ENCODE measurements around the gene NTM. TPM values are rescaled to one million over a fixed set of nuclear protein-coding genes. Genes with fewer than 3 reads are reported as not detected.
"Not testable (repeated sequence)": the region's sequence is repeated elsewhere in the genome, so short reads cannot be mapped to it uniquely, and the experiment has no call there.

The NTM gene
- total RNA-seq, 4 donors from 2014 or later: 0.78 to 1.1 (median 0.88) TPM; not detected in 1

- DNase-seq: no peak
- H3K27me3 ChIP-seq: no peaks in the 10 kb centered on the region
- no peaks in the 10 kb centered on the region for H3K9me3 ChIP-seq
- TF ChIP-seq CTCF (IDR thresholded peaks at IDR 0.05) (no peak), POLR2A (IDR thresholded peaks at IDR 0.05) (no peak)
- WGBS, 2 donors: 76 to 83% methylated on average over 11 of the region's 11 CpGs
- H3K36me3 ChIP-seq: no peaks in the 10 kb centered on the region
- H3K4me3 ChIP-seq (replicated peaks in 1 of 3): no peak overlapping the region
- H3K4me1 ChIP-seq: peaks cover 0 to 8% of the 10 kb centered on the region in 2 donors
- H3K27ac ChIP-seq: no peak overlapping the region
- intact Hi-C loops (cut with DNase I): loop anchor here (10.0 kb wide), 2 partner anchors 111 to 611 kb away; no protein-coding TSS in a partner anchor
Observed at GRCh38 chr11:131675121-131675888, 304.9 kb downstream of the NTM start.

GRCh38 chr11:131677828-131678470 lies 307.5 kb downstream of the NTM start:
- H3K36me3 ChIP-seq: no peaks in the 10 kb centered on the region
- WGBS, 2 donors: 58 to 66% methylated on average over 3 to 4 of the region's 4 CpGs
- intact Hi-C loops (cut with DNase I): loop anchor here (10.0 kb wide), 2 partner anchors 113 to 613 kb away; no protein-coding TSS in a partner anchor

GRCh38 chr11:131678658-131679340 lies 308.4 kb downstream of the NTM start:
- TF ChIP-seq POLR2A (IDR thresholded peaks at IDR 0.05): no peak
- no peak for TF ChIP-seq CTCF (IDR thresholded peaks at IDR 0.05)
- no peak overlapping the region for H3K4me3 ChIP-seq (replicated peaks in 1 of 3)
- intact Hi-C loops (cut with DNase I): loop anchor here (10.0 kb wide), 2 partner anchors 114 to 614 kb away; no protein-coding TSS in a partner anchor
- H3K27ac ChIP-seq: no peak overlapping the region
- no peaks in the 10 kb centered on the region for H3K36me3 ChIP-seq
- no peaks in the 10 kb centered on the region for H3K9me3 ChIP-seq
- DNase-seq: no peak
- no peaks in the 10 kb centered on the region for H3K4me1 ChIP-seq
- WGBS, 2 donors: 78 to 87% methylated on average over 13 of the region's 13 CpGs
- no peaks in the 10 kb centered on the region for H3K27me3 ChIP-seq

More at GRCh38 chr11:131677828-131678470, 307.5 kb downstream of the NTM start:
- DNase-seq: no peak
- no peak for TF ChIP-seq POLR2A (IDR thresholded peaks at IDR 0.05)
- TF ChIP-seq CTCF (IDR thresholded peaks at IDR 0.05): no peak
- Histone ChIP-seq H3K4me3 (replicated peaks in 1 of 3) (no peak overlapping the region), H3K4me1 (no peaks in the 10 kb centered on the region), H3K9me3 (no peaks in the 10 kb centered on the region), H3K27ac (no peak overlapping the region), H3K27me3 (no peaks in the 10 kb centered on the region)

- H3K27me3 ChIP-seq; H3K4me3 ChIP-seq (replicated peaks in 1 of 3); intact Hi-C loops (cut with DNase I); H3K27ac ChIP-seq; DNase-seq; H3K36me3 ChIP-seq; H3K4me1 ChIP-seq; H3K9me3 ChIP-seq: not testable (repeated sequence)
- 67 to 100% methylated on average over 1 of the region's 1 CpG for WGBS, 2 donors
Observed at GRCh38 chr11:131680448-131680847, 310.0 kb downstream of the NTM start.

GRCh38 chr11:131681920-131682319 lies 311.5 kb downstream of the NTM start:
- 71 to 93% methylated on average over 3 to 9 of the region's 9 CpGs for WGBS, 2 donors
- DNase-seq: no peak
- Histone ChIP-seq H3K27me3 (no peaks in the 10 kb centered on the region), H3K9me3 (no peaks in the 10 kb centered on the region), H3K36me3 (no peaks in the 10 kb centered on the region), H3K27ac (no peak overlapping the region), H3K4me1 (no peaks in the 10 kb centered on the region), H3K4me3 (replicated peaks in 1 of 3) (no peak overlapping the region)
- intact Hi-C loops (cut with DNase I): no loop called here
- no peak for TF ChIP-seq CTCF (IDR thresholded peaks at IDR 0.05)
